ENCODE measurements around the gene MTCP1. TPM values are rescaled to one million over a fixed set of nuclear protein-coding genes. Genes with fewer than 3 reads are reported as not detected.

Gene MTCP1
- total and polyA plus RNA-seq, 9 of the 15 experiments (the other 6 are each of a cell fraction or from before 2014, with no cell fraction given), result 12.7 to 28.0 (median 22.9) TPM

DNA sequence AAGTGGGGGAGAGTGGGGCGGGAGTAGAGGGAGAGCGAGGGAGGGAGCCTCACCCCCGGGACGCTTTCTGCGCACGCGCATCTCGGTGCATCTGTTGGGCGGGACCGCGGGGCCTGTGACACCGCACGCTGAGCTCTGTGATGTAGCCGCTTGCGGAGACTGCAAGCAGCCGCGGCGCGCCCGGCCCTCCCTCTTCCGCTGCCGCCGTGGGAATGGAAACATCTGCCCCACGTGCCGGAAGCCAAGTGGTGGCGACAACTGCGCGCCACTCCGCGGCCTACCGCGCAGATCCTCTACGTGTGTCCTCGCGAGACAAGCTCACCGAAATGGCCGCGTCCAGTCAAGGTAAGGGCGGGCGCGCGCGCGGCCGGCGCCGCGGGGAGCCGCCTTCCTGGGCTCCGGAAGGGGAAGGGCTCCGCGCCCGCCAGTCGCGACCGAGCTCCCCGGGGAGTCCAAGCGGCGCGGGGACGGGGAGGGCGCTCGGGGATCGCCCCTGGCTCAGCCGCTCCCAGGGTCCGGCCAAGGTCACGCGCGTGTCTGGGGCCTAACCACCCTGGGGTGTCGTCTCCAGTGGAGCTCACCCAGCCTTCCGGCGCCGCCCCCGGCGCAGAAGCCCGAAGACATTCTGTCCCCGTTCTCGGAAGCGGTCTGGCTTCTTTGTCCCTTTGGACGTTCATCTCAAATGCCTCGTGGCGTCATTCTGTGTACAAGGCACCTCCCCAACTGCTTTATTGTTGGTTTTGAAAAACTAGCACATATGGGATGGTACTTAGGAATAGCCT is 44.0 kb downstream of the MTCP1 start, which contains the start of gene FUNDC2 (continued):
- TF ChIP-seq TFAM (CRISPR knock-in tag; conservative IDR thresholded peaks at IDR 0.05), result no peak
- TF ChIP-seq ZNF79 (CRISPR knock-in tag; IDR thresholded peaks at IDR 0.05; ENCODE audit: low read depth), result no peak
- 0 out of 2 replicates have a peak, but pooled peaks have one; percentile 33 for TF ChIP-seq RERE (CRISPR knock-in tag; IDR thresholded peaks at IDR 0.05; ENCODE audit: borderline replicate concordance)
- no peak for TF ChIP-seq RBM15 (IDR thresholded peaks at IDR 0.05; ENCODE audit: insufficient read depth, low read length)
- peak; percentile 71 for TF ChIP-seq ARHGAP35 (IDR thresholded peaks at IDR 0.05; ENCODE audit: partially characterized antibody)
- no peak for TF ChIP-seq ZNF408 (CRISPR knock-in tag; IDR thresholded peaks at IDR 0.05; ENCODE audit: low read depth)
- TF ChIP-seq, protein P1, sequence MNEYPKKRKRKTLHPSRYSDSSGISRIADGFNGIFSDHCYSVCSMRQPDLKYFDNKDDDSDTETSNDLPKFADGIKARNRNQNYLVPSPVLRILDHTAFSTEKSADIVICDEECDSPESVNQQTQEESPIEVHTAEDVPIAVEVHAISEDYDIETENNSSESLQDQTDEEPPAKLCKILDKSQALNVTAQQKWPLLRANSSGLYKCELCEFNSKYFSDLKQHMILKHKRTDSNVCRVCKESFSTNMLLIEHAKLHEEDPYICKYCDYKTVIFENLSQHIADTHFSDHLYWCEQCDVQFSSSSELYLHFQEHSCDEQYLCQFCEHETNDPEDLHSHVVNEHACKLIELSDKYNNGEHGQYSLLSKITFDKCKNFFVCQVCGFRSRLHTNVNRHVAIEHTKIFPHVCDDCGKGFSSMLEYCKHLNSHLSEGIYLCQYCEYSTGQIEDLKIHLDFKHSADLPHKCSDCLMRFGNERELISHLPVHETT (CRISPR knock-in tag; conservative IDR thresholded peaks at IDR 0.05 in 1 of 2, IDR thresholded peaks at IDR 0.05 in 1 of 2), result peak in 1 of 2 experiments; percentile 99; a peak in 2 of 4 replicates
- TF ChIP-seq KLF16 (IDR thresholded peaks at IDR 0.05), result no peak
- TF ChIP-seq, protein P2, sequence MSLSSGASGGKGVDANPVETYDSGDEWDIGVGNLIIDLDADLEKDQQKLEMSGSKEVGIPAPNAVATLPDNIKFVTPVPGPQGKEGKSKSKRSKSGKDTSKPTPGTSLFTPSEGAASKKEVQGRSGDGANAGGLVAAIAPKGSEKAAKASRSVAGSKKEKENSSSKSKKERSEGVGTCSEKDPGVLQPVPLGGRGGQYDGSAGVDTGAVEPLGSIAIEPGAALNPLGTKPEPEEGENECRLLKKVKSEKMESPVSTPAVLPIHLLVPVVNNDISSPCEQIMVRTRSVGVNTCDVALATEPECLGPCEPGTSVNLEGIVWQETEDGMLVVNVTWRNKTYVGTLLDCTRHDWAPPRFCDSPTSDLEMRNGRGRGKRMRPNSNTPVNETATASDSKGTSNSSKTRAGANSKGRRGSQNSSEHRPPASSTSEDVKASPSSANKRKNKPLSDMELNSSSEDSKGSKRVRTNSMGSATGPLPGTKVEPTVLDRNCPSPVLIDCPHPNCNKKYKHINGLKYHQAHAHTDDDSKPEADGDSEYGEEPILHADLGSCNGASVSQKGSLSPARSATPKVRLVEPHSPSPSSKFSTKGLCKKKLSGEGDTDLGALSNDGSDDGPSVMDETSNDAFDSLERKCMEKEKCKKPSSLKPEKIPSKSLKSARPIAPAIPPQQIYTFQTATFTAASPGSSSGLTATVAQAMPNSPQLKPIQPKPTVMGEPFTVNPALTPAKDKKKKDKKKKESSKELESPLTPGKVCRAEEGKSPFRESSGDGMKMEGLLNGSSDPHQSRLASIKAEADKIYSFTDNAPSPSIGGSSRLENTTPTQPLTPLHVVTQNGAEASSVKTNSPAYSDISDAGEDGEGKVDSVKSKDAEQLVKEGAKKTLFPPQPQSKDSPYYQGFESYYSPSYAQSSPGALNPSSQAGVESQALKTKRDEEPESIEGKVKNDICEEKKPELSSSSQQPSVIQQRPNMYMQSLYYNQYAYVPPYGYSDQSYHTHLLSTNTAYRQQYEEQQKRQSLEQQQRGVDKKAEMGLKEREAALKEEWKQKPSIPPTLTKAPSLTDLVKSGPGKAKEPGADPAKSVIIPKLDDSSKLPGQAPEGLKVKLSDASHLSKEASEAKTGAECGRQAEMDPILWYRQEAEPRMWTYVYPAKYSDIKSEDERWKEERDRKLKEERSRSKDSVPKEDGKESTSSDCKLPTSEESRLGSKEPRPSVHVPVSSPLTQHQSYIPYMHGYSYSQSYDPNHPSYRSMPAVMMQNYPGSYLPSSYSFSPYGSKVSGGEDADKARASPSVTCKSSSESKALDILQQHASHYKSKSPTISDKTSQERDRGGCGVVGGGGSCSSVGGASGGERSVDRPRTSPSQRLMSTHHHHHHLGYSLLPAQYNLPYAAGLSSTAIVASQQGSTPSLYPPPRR (CRISPR knock-in tag; IDR thresholded peaks at IDR 0.05; ENCODE audit: borderline replicate concordance), result peak; percentile 75; the same call in 1 of the 2 replicates
- TF ChIP-seq GABPA (tag; conservative IDR thresholded peaks at IDR 0.05; ENCODE audit: low read depth), result peak; percentile 91
- no peak for TF ChIP-seq MECOM (CRISPR knock-in tag; IDR thresholded peaks at IDR 0.05)
- TF ChIP-seq NRF1 (conservative IDR thresholded peaks at IDR 0.05 in 1 of 2, IDR thresholded peaks at IDR 0.05 in 1 of 2), result peak; percentile 92 to 94
- TF ChIP-seq ATF1 (CRISPR knock-in tag; IDR thresholded peaks at IDR 0.05), result peak; percentile 60
- TF ChIP-seq ATF1 (tag; IDR thresholded peaks at IDR 0.05), result peak; percentile 96
- TF ChIP-seq POLR2A (conservative IDR thresholded peaks at IDR 0.05), result peak; percentile 83
